ENCODE data around the gene OGFOD1.

GRCh38 chr16:56480776-56481467 lies 29.6 kb downstream of the OGFOD1 start:
- TF ChIP-seq SIN3A (IDR thresholded peaks at IDR 0.05; ENCODE audit: borderline replicate concordance, insufficient read depth, low read length): no peak
- TF ChIP-seq POLR2AphosphoS5 (IDR thresholded peaks at IDR 0.05; ENCODE audit: low read depth, low read length): no peak

Measured in PFSK-1 (cell line).